Pulmonary artery endothelial cell (primary cell): Measurements from ENCODE around the gene RIBC2. TPM values are rescaled to one million over a fixed set of nuclear protein-coding genes. Genes with fewer than 3 reads are reported as not detected.
"Not testable (repeated sequence)": the region's sequence is repeated elsewhere in the genome, so short reads cannot be mapped to it uniquely, and the experiment has no call there.

Experiments used
- DNase-seq: peaks from one replicate; pipeline ENCODE4 v3.0.0-alpha.2; 2011; ENCODE audit warnings: low read depth, low spot score
- total RNA-seq: library from RNA; depleted of rRNA; stranded (reverse); fragments of >200 nt; gene quantifications from 2 replicates; pipeline ENCODE4 v1.2.3, GENCODE V29; 2014

RIBC2 gene
- total RNA-seq, 1 donor from 2014 or later, result 0.86 TPM

- no peak for DNase-seq
Observed at GRCh38 chr22:45424241-45424731, 10.8 kb downstream of the RIBC2 start.

DNA sequence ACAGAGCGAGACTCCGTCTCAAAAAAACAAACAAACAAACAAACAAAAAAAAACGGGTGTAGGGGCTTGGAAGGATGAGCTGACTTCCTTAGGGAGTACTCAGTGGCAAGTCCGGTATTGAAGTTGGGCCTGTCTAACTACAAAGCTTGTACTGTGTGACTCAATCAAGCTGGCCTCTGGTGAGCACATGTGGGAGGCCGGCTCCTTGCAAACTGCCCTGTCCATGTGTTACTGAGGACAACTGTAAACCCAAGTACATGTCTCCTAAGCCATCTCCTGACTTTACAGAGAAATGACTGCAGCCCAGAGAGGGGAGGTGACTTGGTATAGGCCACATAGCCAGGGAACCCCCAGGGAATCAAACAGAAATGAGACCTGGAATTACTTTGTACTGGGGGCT, 11.6 kb downstream of the RIBC2 start:
- DNase-seq, result no peak

GRCh38 chr22:45425531-45426265, 12.2 kb downstream of the RIBC2 start:
- DNase-seq, result no peak

DNA sequence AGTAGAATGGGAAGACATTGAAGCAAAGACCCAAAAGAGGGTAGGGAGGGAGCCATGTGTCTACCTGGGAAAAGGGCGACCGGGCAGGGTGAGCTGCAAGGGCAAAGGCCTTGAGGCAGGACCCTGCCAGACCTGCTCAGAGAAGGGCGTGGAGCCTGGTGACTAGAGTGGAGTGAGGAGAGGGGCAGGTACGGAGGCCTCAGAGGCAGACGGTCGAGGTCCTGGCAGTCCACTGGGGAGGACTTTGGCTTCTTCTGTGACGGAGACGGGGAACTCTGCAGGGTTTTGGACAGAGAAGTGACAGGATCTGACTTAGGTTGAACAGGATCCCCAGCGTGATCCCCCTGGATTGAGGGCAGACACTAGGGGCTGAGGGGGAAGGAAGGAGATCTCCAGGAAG, 12.9 kb downstream of the RIBC2 start:
- DNase-seq, result no peak

- no peak for DNase-seq
Observed at GRCh38 chr22:45427114-45427513, 13.6 kb downstream of the RIBC2 start.

DNA sequence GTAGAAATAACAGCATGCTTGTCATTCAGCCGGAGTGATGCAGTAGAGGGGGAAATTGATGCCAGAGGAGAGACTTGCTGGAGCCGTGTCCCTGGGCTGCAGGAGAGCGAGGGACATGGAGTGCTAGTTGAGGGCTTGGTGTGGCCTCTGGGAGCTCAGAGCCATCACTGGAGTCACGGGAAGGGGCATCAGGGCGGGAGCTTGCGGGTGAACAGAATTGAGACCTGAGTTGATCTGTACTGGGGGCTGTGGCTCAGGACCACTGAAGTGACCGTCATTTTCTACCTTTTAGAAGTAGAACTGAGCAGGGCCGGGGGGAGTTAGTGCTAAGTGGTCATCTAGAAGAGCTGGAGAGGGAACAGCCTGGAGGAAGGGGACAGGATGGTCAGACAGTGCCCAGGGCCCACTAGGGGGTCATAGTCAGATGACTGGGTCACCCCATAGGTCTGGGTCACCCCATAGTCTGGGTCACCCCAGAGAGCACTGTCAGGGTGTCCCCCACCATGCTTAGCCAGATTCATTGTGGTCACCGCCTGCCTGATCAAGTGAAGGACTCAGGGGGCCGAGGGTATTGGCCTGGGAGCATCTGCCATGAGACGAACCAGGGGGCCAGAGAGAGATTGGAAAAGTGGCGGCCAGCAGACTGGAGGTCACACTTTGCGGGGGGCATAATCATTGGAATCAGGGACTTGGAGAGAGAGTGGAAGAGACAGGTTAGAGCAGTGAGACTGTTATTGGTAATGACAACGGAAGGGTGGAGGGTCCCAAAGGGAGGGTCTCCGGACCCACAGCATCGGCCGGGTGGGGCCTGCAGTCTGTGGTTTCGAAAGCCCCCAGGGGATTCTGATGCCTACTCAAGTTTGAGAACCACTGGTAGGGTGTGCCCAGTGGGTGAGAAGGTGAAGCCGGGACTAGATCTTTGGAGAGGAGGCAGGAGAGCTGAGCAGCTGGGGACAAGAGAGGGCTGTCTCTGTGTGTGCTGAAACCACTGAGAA, 15.2 kb downstream of the RIBC2 start:
- no peak for DNase-seq

DNA sequence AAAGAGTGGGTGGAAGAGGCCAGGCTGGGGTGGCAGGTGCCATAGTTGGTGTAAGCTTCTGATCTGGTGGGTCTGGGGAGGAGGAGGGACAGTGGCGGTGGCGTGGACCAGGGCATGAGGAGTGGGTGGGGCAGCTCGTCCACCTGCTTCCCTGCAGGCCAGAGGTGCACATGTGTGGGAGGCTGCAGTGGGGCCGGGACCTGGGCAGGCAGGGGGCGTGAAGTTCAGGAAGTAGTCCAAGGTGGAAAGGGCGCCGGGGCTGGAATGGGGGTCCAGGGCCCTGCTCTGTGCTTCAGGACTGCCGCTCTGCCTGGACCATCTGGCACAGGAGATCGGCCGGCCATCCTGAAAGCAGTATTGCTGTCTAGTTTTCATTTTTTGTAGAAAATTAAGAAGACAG, 15.9 kb downstream of the RIBC2 start:
- no peak for DNase-seq

DNA sequence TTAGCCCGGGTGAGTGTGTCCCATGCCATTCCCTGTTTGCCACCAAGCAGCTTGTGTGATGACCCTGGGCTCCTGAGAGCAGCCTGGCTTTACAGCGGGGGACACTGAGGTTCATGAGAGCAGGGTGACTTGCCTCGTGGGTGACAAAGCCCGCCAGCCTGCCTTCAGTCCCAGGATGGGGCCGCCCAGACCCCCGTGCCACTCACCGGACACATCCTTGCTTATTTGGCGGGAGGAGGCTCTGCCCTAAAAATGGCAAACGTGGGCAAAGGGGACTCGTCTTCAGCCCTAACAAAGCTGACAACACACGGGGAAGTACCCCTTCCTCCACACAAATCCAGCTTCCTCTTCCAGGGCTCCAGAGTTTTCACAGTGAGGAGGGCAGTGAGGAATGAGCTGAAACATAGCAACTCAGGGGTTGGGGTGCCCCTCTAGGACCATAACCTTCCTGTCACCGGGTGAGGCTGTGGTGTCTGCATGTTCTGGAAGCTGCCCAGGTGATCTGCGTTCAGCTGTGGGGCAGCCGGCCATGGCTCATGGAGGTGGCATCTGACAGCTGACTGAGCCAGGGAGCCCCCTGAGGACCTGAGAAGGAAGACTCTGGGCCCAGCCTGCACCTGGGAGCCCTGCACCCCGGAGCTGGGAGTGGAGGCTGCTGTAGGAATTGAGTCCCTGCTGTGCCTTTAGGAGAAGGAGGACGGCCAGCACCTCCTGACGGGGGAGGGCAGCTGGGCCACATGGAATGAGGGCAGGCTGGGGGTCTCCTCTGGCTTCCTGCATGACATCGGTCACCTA, 16.7 kb downstream of the RIBC2 start:
- no peak for DNase-seq

- DNase-seq, result no peak
Observed at GRCh38 chr22:45430871-45431270, 17.4 kb downstream of the RIBC2 start.

DNA sequence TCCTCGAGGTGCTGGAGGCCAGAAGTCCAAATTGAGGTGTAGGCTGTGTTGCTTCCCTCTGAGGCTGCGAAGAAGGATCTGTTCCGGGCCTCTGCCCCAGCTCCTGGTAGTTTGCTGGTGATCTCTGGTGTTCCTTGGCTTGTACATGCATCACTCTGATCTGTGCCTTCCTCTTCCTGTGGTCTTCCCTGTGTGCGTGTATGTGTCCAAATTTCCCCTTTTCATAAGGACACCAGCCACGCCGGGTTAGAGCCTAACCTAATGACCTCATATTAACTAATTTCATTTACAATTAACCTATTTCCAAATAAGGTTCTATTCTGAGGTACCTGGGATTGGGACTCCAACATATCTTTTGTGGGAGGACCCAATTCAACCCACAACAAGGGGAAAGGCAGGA, 21.5 kb downstream of the RIBC2 start:
- no peak for DNase-seq

GRCh38 chr22:45435544-45436139, 22.1 kb downstream of the RIBC2 start:
- peak; percentile 62 for DNase-seq

DNA sequence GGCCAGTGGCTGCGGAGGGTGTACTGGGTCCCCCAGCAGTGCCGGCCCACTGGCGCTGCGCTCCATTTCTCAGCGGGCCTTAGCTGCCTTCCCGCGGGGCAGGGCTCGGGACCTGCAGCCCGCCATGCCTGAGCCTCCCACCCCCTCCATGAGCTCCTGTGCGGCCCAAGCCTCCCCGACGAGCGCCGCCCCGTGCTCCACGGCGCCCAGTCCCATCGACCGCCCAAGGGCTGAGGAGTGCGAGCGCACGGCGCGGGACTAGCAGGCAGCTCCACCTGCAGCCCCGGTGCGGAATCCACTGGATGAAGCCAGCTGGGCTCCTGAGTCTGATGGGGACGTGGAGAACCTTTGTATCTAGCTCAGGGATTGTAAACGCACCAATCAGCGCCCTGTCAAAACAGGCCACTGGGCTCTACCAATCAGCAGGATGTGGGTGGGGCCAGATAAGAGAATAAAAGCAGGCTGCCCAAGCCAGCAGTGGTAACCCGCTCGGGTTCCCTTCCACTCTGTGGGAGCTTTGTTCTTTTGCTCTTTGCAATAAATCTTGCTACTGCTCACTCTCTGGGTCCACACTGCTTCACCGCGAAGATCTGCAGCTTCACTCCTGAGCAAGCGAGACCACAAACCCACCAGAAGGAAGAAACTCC, 23.5 kb downstream of the RIBC2 start:
- DNase-seq, result not testable (repeated sequence)

GRCh38 chr22:45438336-45438735, 24.8 kb downstream of the RIBC2 start:
- no peak for DNase-seq

DNA sequence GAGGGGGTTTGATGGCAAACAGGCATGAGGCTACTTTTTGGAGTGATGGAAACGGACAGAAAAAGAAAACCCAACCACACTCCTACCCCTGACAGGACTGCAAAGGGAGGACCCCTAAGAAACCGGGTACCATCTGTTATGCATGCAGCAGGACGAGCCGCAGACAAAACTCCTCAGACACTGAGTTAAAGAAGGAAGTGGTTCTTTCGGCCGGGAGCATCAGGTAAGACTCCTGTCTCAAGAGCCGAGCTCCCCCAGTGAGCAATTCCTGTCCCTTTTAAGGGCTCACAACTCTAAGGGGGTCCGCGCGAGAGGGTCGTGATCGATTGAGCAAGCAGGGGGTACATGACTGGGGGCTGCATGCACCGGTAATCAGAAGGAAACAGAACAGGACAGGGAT, 27.2 kb downstream of the RIBC2 start:
- not testable (repeated sequence) for DNase-seq

- no peak for DNase-seq
Observed at GRCh38 chr22:45441138-45441537, 27.6 kb downstream of the RIBC2 start.

- DNase-seq, result no peak
Observed at GRCh38 chr22:45442116-45442515, 28.6 kb downstream of the RIBC2 start.

GRCh38 chr22:45444168-45444567, 30.7 kb downstream of the RIBC2 start:
- no peak for DNase-seq

- no peak for DNase-seq
Observed at GRCh38 chr22:45445031-45445710, 31.7 kb downstream of the RIBC2 start.

- DNase-seq, result no peak
Observed at GRCh38 chr22:45446216-45446615, 32.7 kb downstream of the RIBC2 start.

DNA sequence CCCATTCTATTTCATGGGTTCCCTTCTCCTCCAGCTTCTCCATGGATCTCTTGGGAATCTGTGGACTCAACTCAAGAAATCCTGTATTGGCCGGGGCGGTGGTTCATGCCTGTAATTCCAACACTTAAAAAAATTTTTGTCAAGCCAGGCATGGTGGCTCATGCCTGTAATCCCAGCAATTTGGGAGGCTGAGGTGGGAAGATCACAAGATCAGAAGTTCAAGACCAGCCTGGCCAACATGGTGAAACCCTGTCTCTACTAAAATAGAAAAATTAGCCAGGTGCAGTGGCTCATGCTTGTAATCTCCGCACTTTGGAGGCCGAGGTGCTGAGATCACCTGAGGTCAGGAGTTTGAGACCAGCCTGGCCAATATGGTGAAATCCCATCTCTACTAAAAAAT, 34.1 kb downstream of the RIBC2 start:
- DNase-seq, result not testable (repeated sequence)
